K562 (cell line): ENCODE data around the gene CDH16.

Experiments
- ELF4 ChIP-seq: fragments of 450-650 bp; formaldehyde crosslinking; IDR thresholded peaks from 2 replicates; pipeline ENCODE4 v1.4.0; 2022; ENCODE audit warnings: missing genetic modification characterization
- FOXJ3 ChIP-seq: sonication (generic); formaldehyde crosslinking; IDR thresholded peaks from 2 replicates; pipeline ENCODE4 v1.4.0; 2020; ENCODE audit warnings: mild to moderate bottlenecking, missing genetic modification reagents
- FOXO4 ChIP-seq: fragments of 450-650 bp; formaldehyde crosslinking; IDR thresholded peaks from 2 replicates; pipeline ENCODE4 v1.4.0; 2020; ENCODE audit warnings: mild to moderate bottlenecking, moderate library complexity
- POLR2A ChIP-seq: fragments of 450-650 bp; conservative IDR thresholded peaks from 2 replicates; pipeline ENCODE4 v1.6.1; 2016
- RBM25 ChIP-seq: fragments of 200-400 bp; formaldehyde crosslinking; IDR thresholded peaks from 2 replicates; pipeline ENCODE4 v1.6.1; 2018; ENCODE audit warnings: low read length, low read depth, moderate library complexity; ENCODE audit not compliant: severe bottlenecking
- THRA ChIP-seq: fragments of 450-650 bp; IDR thresholded peaks from 2 replicates; pipeline ENCODE4 v1.6.1; 2017; ENCODE audit warnings: mild to moderate bottlenecking, moderate library complexity
- ZBTB43 ChIP-seq: sonication (generic); formaldehyde crosslinking; IDR thresholded peaks from 2 replicates; pipeline ENCODE4 v1.8.0; 2023; ENCODE audit warnings: mild to moderate bottlenecking, missing genetic modification reagents
- ZNF280A ChIP-seq: fragments of 450-650 bp; IDR thresholded peaks from 2 replicates; pipeline ENCODE4 v1.6.1; 2018; ENCODE audit warnings: mild to moderate bottlenecking, low read depth; ENCODE audit not compliant: partially characterized antibody

- no peak for TF ChIP-seq POLR2A
- no peak for TF ChIP-seq ELF4 (CRISPR knock-in tag)
- TF ChIP-seq ZNF280A = no peak
- TF ChIP-seq FOXJ3 (CRISPR knock-in tag) = no peak
- no peak for TF ChIP-seq THRA
- no peak for TF ChIP-seq RBM25
- TF ChIP-seq ZBTB43 (CRISPR knock-in tag) = no peak
- no peak for TF ChIP-seq FOXO4 (CRISPR knock-in tag)
Measured at GRCh38 chr16:66863707-66864106, 55.0 kb downstream of the CDH16 start.
